A549 (cell line): ENCODE data around the gene TMEM255A. TPM values are rescaled to one million over a fixed set of nuclear protein-coding genes. Genes with fewer than 3 reads are reported as not detected.

ENCODE experiments used
- ATAC-seq, 2 experiments: fragments of 200-7000 bp in 1 of 2; fragments of >200 bp in 1 of 2; cut with Nextera tagmentation in 1 of 2; cut with Tn5 transposase in 1 of 2; 3 replicates each; pipeline versions ENCODE4 v1.8.0 to v1.9.1; 2018 to 2020; ENCODE audit warnings: mild to moderate bottlenecking in 1 of 2, moderate library complexity in 1 of 2
- CTCF ChIA-PET: fragments of 300-600 bp; sonication (Branson Sonifier 250); formaldehyde crosslinking; extraction: SDS; loops from one replicate; lab custom pipeline; 2021; ENCODE audit warnings: antibody characterized with exemption, inconsistent platforms; lab: Yijun Ruan, JAX
- POLR2A ChIA-PET: fragments of 350-600 bp; formaldehyde crosslinking; extraction: SDS; loops from one replicate; lab custom pipeline; 2021; ENCODE audit warnings: antibody characterized with exemption, inconsistent platforms; lab: Yijun Ruan, JAX
- DNase-seq, 2 experiments: peaks; one replicate each; pipeline versions ENCODE4 v3.0.0 to v3.0.0-alpha.2; 2011 to 2016; ENCODE audit warnings: low read depth in 1 of 2, low spot score in 1 of 2
- FAIRE-seq: peaks from 2 replicates; lab custom pipeline; 2011; peaks lifted over from hg19 to GRCh38; lab: Jason Lieb, UNC
- H3K27ac ChIP-seq, 2 experiments: fragments of >200 bp; sonication (Bioruptor Twin); formaldehyde crosslinking; 3 replicates each; pipeline ENCODE4 v1.5.1; 2016 to 2017
- H3K4me1 ChIP-seq: fragments of >200 bp; sonication (Bioruptor Twin); formaldehyde crosslinking; 3 replicates; pipeline ENCODE4 v1.6.1; 2016
- H3K4me2 ChIP-seq: fragments of >200 bp; sonication (Bioruptor Twin); formaldehyde crosslinking; 3 replicates; pipeline ENCODE4 v1.6.1; 2016
- H3K4me3 ChIP-seq: fragments of >200 bp; sonication (Bioruptor Twin); formaldehyde crosslinking; 3 replicates; pipeline ENCODE4 v1.5.1; 2016
- H3K9me3 ChIP-seq: fragments of >200 bp; sonication (Bioruptor Twin); formaldehyde crosslinking; 3 replicates; pipeline ENCODE4 v1.6.1; 2016
- BHLHE40 ChIP-seq: IDR thresholded peaks from 2 replicates; pipeline ENCODE4 v1.6.1; 2012; ENCODE audit warnings: low read depth, low read length, inconsistent platforms
- CHD2 ChIP-seq: fragments of 150-350 bp; IDR thresholded peaks from 2 replicates; pipeline ENCODE4 v1.6.1; 2014; ENCODE audit warnings: low read length; ENCODE audit not compliant: partially characterized antibody
- CHD4 ChIP-seq: fragments of 200-600 bp; sonication (generic); IDR thresholded peaks from 2 replicates; pipeline ENCODE4 v1.6.1; 2016; ENCODE audit warnings: antibody characterized with exemption, mild to moderate bottlenecking, borderline replicate concordance
- EP300 ChIP-seq, 2 experiments: fragments of >200 bp; sonication (Bioruptor Twin); formaldehyde crosslinking; IDR thresholded peaks; 2 replicates in 1 of 2; 3 replicates in 1 of 2; pipeline ENCODE4 v1.6.1; 2016 to 2017
- ESRRA ChIP-seq: fragments of 150-350 bp; IDR thresholded peaks from 2 replicates; pipeline ENCODE4 v1.6.1; 2014; ENCODE audit warnings: mild to moderate bottlenecking, low read length, borderline replicate concordance
- HOXA7 ChIP-seq: fragments of 250-450 bp; sonication (Bioruptor Pico); IDR thresholded peaks from 2 replicates; pipeline ENCODE4 v1.5.0; 2020; ENCODE audit warnings: mild to moderate bottlenecking, moderate library complexity
- JUNB ChIP-seq: fragments of >200 bp; sonication (Bioruptor Twin); formaldehyde crosslinking; IDR thresholded peaks from 2 replicates; pipeline ENCODE4 v1.6.1; 2016
- KDM5A ChIP-seq: fragments of 200-600 bp; sonication (generic); IDR thresholded peaks from 2 replicates; pipeline ENCODE4 v1.6.1; 2016; ENCODE audit warnings: antibody characterized with exemption, mild to moderate bottlenecking
- MAFK ChIP-seq: fragments of 450-650 bp; IDR thresholded peaks from 2 replicates; pipeline ENCODE4 v1.6.1; 2014; ENCODE audit not compliant: partially characterized antibody
- MAX ChIP-seq: IDR thresholded peaks from 2 replicates; pipeline ENCODE4 v1.6.1; 2012
- NFE2L2 ChIP-seq: fragments of 150-350 bp; conservative IDR thresholded peaks from 2 replicates; pipeline ENCODE4 v1.6.1; 2014; ENCODE audit warnings: low read length
- PHF8 ChIP-seq: fragments of 200-600 bp; sonication (generic); IDR thresholded peaks from 2 replicates; pipeline ENCODE4 v1.6.1; 2016; ENCODE audit warnings: low read depth, mild to moderate bottlenecking, antibody characterized with exemption, moderate library complexity, borderline replicate concordance
- RARB ChIP-seq: fragments of 250-450 bp; sonication (Bioruptor Pico); IDR thresholded peaks from 2 replicates; pipeline ENCODE4 v1.8.0; 2021; ENCODE audit warnings: mild to moderate bottlenecking, moderate library complexity
- RCOR1 ChIP-seq: fragments of 150-350 bp; IDR thresholded peaks from 2 replicates; pipeline ENCODE4 v1.6.1; 2014; ENCODE audit warnings: antibody characterized with exemption, low read length, low read depth
- RFX5 ChIP-seq: fragments of 450-650 bp; IDR thresholded peaks from 2 replicates; pipeline ENCODE4 v1.7.1; 2014; ENCODE audit warnings: antibody characterized with exemption, mild to moderate bottlenecking, moderate library complexity
- RNF2 ChIP-seq: fragments of 200-600 bp; sonication (generic); IDR thresholded peaks from 2 replicates; pipeline ENCODE4 v1.6.1; 2016; ENCODE audit warnings: low read depth, mild to moderate bottlenecking, antibody characterized with exemption, moderate library complexity, borderline replicate concordance
- TFCP2L1 ChIP-seq: fragments of 250-450 bp; sonication (Bioruptor Pico); IDR thresholded peaks from 2 replicates; pipeline ENCODE4 v1.5.0; 2021; ENCODE audit warnings: mild to moderate bottlenecking
- TP53 ChIP-seq: fragments of 250-450 bp; sonication (Bioruptor Pico); IDR thresholded peaks from 2 replicates; pipeline ENCODE4 v1.5.0; 2021; ENCODE audit warnings: mild to moderate bottlenecking, moderate library complexity
- ZNF302 ChIP-seq: fragments of 250-450 bp; sonication (Bioruptor Pico); IDR thresholded peaks from 2 replicates; pipeline ENCODE4 v1.9.0; 2021; ENCODE audit warnings: inconsistent platforms, mild to moderate bottlenecking, moderate library complexity
- WGBS: methylation state at CpG from one replicate; pipeline ENCODE4 v1.1.6; 2017; ENCODE audit errors: missing lambda C conversion rate; 5-methylcytosine and 5-hydroxymethylcytosine counted together
- polyA plus RNA-seq, 4 experiments: library from polyadenylated mRNA; depleted of rRNA in 3 of 4; stranded (reverse); fragments of >200 nt; fragmentation: RNase III in 1 of 4; extraction: RNeasy Plus Mini Kit Qiagen cat#74134 plus additional on column Dnase treatment in 1 of 4; gene quantifications; 2 replicates in 3 of 4; 3 replicates in 1 of 4; pipeline ENCODE4 v1.2.3, GENCODE V29; 2011 to 2017
- TF ChIP-seq, protein P1 (sequence below): fragments of 250-450 bp; sonication (Bioruptor Pico); IDR thresholded peaks from 2 replicates; pipeline ENCODE4 v1.5.0; 2021; ENCODE audit warnings: mild to moderate bottlenecking, moderate library complexity, borderline replicate concordance
- TF ChIP-seq, protein P2 (sequence below): fragments of 150-350 bp; IDR thresholded peaks from 2 replicates; pipeline ENCODE4 v1.6.1; 2014; ENCODE audit warnings: low read depth, mild to moderate bottlenecking, low read length
- TF ChIP-seq, protein P3 (sequence below): IDR thresholded peaks from 2 replicates; pipeline ENCODE4 v1.6.1; 2012

The TMEM255A gene
- polyA plus RNA-seq, 2 of the 4 experiments (the other 2 are of a cell fraction): 0.03 to 0.16 TPM

DNA sequence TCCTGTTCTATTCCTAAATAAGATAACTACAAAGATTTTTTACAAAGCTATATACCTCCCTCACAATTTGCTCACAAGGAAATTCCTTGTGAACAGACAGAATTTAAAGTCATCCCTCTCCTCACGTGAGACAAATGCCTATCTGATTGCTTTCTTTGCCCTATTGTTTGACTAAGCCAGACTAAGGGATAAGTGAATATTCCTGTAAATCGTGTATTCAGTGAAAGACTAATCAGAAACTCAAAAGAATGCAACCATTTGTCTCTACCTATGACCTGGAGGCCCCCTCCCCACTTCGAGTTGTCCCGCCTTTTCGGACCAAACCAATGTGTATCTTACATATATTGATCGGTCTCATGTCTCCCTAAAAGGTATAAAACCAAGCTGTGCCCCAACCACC, 76.0 kb downstream of the TMEM255A start:
- ChIA-PET POLR2A (interaction anchor here (1.3 kb wide), 1 partner anchor 15 kb away, joined by 3 read pairs; the partner anchor contains the start of gene ZBTB33), CTCF (interaction anchor here (0.6 to 1.0 kb wide), 4 partner anchors 9 to 217 kb away, joined by 3 to 4 read pairs (median 4); no protein-coding TSS in a partner anchor)
- WGBS: 78% methylated on average over 6 of the region's 6 CpGs
- no peak for DNase-seq
- TF ChIP-seq MAX (no peak), RNF2 (no peak), RARB (CRISPR knock-in tag) (no peak), ESRRA (no peak), RFX5 (no peak)
- TF ChIP-seq, all 56 proteins: peak for 0
- H3K27ac ChIP-seq: no peak overlapping the region
- no peak for ATAC-seq
- H3K4me1 ChIP-seq: no peaks in the 10 kb centered on the region
- no peak for FAIRE-seq
- H3K4me3 ChIP-seq: no peak overlapping the region
- no peaks in the 10 kb centered on the region; the same call in 2 of the 3 replicates for H3K9me3 ChIP-seq
- H3K4me2 ChIP-seq: no peak overlapping the region

DNA sequence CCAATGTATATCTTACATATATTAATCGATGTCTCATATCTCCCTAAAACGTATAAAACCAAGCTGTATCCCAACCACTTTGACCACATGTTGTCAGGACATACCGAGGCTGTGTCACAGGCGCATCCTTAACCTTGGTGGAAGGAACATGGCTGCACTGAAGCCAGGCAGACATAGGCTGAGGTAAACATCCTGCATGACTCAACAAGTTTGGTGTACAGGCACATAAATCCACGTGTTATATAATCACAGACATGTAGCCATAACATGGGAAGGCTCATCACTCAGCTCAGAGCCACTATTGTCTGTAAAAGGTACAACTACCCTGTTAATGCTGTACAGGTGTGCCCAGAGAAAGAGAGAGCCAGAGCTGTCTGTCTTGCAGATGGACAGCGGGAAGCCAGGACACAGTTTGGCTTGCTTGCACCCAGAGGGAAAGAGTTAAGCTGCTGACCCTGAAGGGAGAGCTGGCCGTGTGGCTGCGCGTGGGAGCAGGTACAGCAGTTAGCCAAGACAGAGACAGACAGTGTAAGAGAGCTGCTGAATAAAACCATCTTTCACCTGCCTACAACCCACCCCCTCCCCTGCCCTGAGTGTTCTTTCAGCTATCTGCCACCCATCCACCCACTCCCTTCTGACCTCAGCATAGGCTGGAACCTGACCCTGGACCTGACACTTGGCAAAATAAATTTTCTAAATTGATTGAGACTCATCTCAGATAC, 82.9 kb downstream of the TMEM255A start:
- H3K4me1 ChIP-seq: no peaks in the 10 kb centered on the region
- CTCF ChIA-PET: interaction anchor here (2.8 kb wide), 1 partner anchor 15 kb away, joined by 15 read pairs; no protein-coding TSS in a partner anchor

More for the DNA sequence above, 82.9 kb downstream of the TMEM255A start:
- POLR2A ChIA-PET: interaction anchor here (0.6 kb wide), 1 partner anchor 209 kb away, joined by 4 read pairs; no protein-coding TSS in a partner anchor
- WGBS: 62% methylated on average over 9 of the region's 9 CpGs
- no peak overlapping the region for H3K27ac ChIP-seq
- FAIRE-seq: peak; percentile 61
- H3K9me3 ChIP-seq: no peaks in the 10 kb centered on the region; the same call in 2 of the 3 replicates
- no peak overlapping the region for H3K4me2 ChIP-seq
- DNase-seq: no peak
- TF ChIP-seq, protein P1, sequence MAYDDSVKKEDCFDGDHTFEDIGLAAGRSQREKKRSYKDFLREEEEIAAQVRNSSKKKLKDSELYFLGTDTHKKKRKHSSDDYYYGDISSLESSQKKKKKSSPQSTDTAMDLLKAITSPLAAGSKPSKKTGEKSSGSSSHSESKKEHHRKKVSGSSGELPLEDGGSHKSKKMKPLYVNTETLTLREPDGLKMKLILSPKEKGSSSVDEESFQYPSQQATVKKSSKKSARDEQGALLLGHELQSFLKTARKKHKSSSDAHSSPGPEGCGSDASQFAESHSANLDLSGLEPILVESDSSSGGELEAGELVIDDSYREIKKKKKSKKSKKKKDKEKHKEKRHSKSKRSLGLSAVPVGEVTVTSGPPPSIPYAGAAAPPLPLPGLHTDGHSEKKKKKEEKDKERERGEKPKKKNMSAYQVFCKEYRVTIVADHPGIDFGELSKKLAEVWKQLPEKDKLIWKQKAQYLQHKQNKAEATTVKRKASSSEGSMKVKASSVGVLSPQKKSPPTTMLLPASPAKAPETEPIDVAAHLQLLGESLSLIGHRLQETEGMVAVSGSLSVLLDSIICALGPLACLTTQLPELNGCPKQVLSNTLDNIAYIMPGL (CRISPR knock-in tag): no peak
- TF ChIP-seq ZNF302 (CRISPR knock-in tag) (no peak), TFCP2L1 (CRISPR knock-in tag) (no peak), KDM5A (no peak), HOXA7 (CRISPR knock-in tag) (no peak), BHLHE40 (no peak), MAX (no peak), CHD4 (no peak), RCOR1 (no peak), PHF8 (no peak), EP300 (IDR thresholded peaks at IDR 0.05) (no peak), RARB (CRISPR knock-in tag) (no peak), CHD2 (no peak), JUNB (no peak), MAFK (no peak), ESRRA (no peak), TP53 (CRISPR knock-in tag) (no peak), NFE2L2 (no peak)
- TF ChIP-seq, protein P2, sequence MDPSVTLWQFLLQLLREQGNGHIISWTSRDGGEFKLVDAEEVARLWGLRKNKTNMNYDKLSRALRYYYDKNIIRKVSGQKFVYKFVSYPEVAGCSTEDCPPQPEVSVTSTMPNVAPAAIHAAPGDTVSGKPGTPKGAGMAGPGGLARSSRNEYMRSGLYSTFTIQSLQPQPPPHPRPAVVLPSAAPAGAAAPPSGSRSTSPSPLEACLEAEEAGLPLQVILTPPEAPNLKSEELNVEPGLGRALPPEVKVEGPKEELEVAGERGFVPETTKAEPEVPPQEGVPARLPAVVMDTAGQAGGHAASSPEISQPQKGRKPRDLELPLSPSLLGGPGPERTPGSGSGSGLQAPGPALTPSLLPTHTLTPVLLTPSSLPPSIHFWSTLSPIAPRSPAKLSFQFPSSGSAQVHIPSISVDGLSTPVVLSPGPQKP: no peak
- TF ChIP-seq, protein P3, sequence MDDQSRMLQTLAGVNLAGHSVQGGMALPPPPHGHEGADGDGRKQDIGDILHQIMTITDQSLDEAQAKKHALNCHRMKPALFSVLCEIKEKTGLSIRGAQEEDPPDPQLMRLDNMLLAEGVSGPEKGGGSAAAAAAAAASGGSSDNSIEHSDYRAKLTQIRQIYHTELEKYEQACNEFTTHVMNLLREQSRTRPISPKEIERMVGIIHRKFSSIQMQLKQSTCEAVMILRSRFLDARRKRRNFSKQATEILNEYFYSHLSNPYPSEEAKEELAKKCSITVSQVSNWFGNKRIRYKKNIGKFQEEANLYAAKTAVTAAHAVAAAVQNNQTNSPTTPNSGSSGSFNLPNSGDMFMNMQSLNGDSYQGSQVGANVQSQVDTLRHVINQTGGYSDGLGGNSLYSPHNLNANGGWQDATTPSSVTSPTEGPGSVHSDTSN: no peak
- no peak overlapping the region for H3K4me3 ChIP-seq
- ATAC-seq: no peak
